ENCODE data around the gene SETSIP. TPM values are rescaled to one million over a fixed set of nuclear protein-coding genes. Genes with fewer than 3 reads are reported as not detected.
"Not testable (repeated sequence)": the region's sequence is repeated elsewhere in the genome, so short reads cannot be mapped to it uniquely, and the experiment has no call there.

SETSIP gene
- total RNA-seq, 4 donors from 2014 or later, result not detected

GRCh38 chr1:92030656-92031107 lies 44.5 kb downstream of the SETSIP start:
- no peaks in the 10 kb centered on the region for H3K36me3 ChIP-seq
- peaks cover 13% of the 10 kb centered on the region for H3K27me3 ChIP-seq
- no peak overlapping the region for H3K27ac ChIP-seq
- in situ Hi-C loops (cut with MboI; ENCODE audit: low pct_ligation_motif_present in 1 of 4, low pct_unique_long_range_greater_than_20kb in 1 of 4, low sequenced_read_pairs in 3 of 4), result no loop called here
- no peak for DNase-seq
- intact Hi-C loops (cut with DNase I; ENCODE audit: low total_unique reads), result no loop called here
- H3K9me3 ChIP-seq, result no peaks in the 10 kb centered on the region
- peaks cover 0 to 5% (median 4%) of the 10 kb centered on the region in 4 donors for H3K4me1 ChIP-seq
- 33 to 50% methylated on average over 2 to 4 of the region's 4 CpGs for WGBS, 2 donors (ENCODE audit: low coverage in 1 of 2)
- no peak overlapping the region for H3K4me3 ChIP-seq
- TF ChIP-seq EP300 (IDR thresholded peaks at IDR 0.05; ENCODE audit: low read depth) (no peak), POLR2A (IDR thresholded peaks at IDR 0.05) (no peak), POLR2AphosphoS5 (IDR thresholded peaks at IDR 0.05) (no peak), CTCF (IDR thresholded peaks at IDR 0.05) (no peak)

GRCh38 chr1:92029241-92029922 lies 45.8 kb downstream of the SETSIP start:
- peaks cover 0 to 5% (median 4%) of the 10 kb centered on the region in 4 donors for H3K4me1 ChIP-seq
- no peak overlapping the region for H3K27ac ChIP-seq
- TF ChIP-seq POLR2AphosphoS5 (IDR thresholded peaks at IDR 0.05) (no peak), CTCF (IDR thresholded peaks at IDR 0.05) (no peak), POLR2A (IDR thresholded peaks at IDR 0.05) (no peak), EP300 (IDR thresholded peaks at IDR 0.05; ENCODE audit: low read depth) (no peak)
- 44 to 85% methylated on average over 15 to 30 of the region's 31 CpGs for WGBS, 2 donors (ENCODE audit: low coverage in 1 of 2)
- H3K36me3 ChIP-seq, result no peaks in the 10 kb centered on the region
- peak overlapping the region in 3 of 4 donors; percentile 45 to 54 (median 47) for H3K4me3 ChIP-seq
- no peak for DNase-seq
- in situ Hi-C loops (cut with MboI; ENCODE audit: low pct_ligation_motif_present in 1 of 4, low pct_unique_long_range_greater_than_20kb in 1 of 4, low sequenced_read_pairs in 3 of 4) (no loop called here), intact Hi-C loops (cut with DNase I; ENCODE audit: low total_unique reads) (no loop called here)
- no peaks in the 10 kb centered on the region for H3K9me3 ChIP-seq
- H3K27me3 ChIP-seq, result peaks cover 13% of the 10 kb centered on the region

- WGBS, 2 donors (ENCODE audit: low coverage in 1 of 2), result 72 to 83% methylated on average over 6 to 9 of the region's 9 CpGs
- H3K27ac ChIP-seq, result no peak overlapping the region
- H3K4me3 ChIP-seq, result no peak overlapping the region
- intact Hi-C loops (cut with DNase I; ENCODE audit: low total_unique reads) (no loop called here), in situ Hi-C loops (cut with MboI; ENCODE audit: low pct_ligation_motif_present in 1 of 4, low pct_unique_long_range_greater_than_20kb in 1 of 4, low sequenced_read_pairs in 3 of 4) (no loop called here)
- H3K27me3 ChIP-seq, result peaks cover 13% of the 10 kb centered on the region
- no peak for TF ChIP-seq CTCF (IDR thresholded peaks at IDR 0.05)
- no peak for TF ChIP-seq EP300 (IDR thresholded peaks at IDR 0.05; ENCODE audit: low read depth)
- TF ChIP-seq POLR2AphosphoS5 (IDR thresholded peaks at IDR 0.05), result no peak
- TF ChIP-seq POLR2A (IDR thresholded peaks at IDR 0.05), result no peak
- no peaks in the 10 kb centered on the region for H3K36me3 ChIP-seq
- no peak for DNase-seq
- H3K4me1 ChIP-seq, result peaks cover 0 to 5% (median 4%) of the 10 kb centered on the region in 4 donors
- no peaks in the 10 kb centered on the region for H3K9me3 ChIP-seq
These were observed 48.4 kb downstream of the SETSIP start for GRCh38 chr1:92026806-92027205.

- H3K27ac ChIP-seq; H3K4me1 ChIP-seq; H3K9me3 ChIP-seq; H3K4me3 ChIP-seq; intact Hi-C loops (cut with DNase I; ENCODE audit: low total_unique reads); H3K36me3 ChIP-seq; in situ Hi-C loops (cut with MboI; ENCODE audit: low pct_ligation_motif_present in 1 of 4, low pct_unique_long_range_greater_than_20kb in 1 of 4, low sequenced_read_pairs in 3 of 4); DNase-seq: not testable (repeated sequence)
- 98% methylated on average over 7 of the region's 29 CpGs; no CpG with 5 or more reads in 1 of the 2 donors for WGBS, 2 donors (ENCODE audit: low coverage in 1 of 2)
- H3K27me3 ChIP-seq, result peaks cover 13% of the 10 kb centered on the region
These were observed 49.2 kb downstream of the SETSIP start for GRCh38 chr1:92026042-92026441.

Other genes starting within 250 kb of the SETSIP start
- 100 to 1,000 TPM in 1 of 4 donors, 10 to 100 TPM in 3; 32.9 to 138 (median 58.8) TPM for gene TGFBR3, start 189.3 kb downstream of the SETSIP start, total RNA-seq
- not detected for gene BRDT, start 126.0 kb downstream of the SETSIP start, total RNA-seq
- gene EPHX4, start 45.4 kb downstream of the SETSIP start, total RNA-seq, result under 1 TPM in 1 of 4 donors, not detected in 3; 0.41 TPM
- 1 to 10 TPM; 1.4 to 6.7 (median 6.4) TPM for gene BTBD8, start 4.9 kb upstream of the SETSIP start, total RNA-seq
- not detected for gene C1orf146, start 142.5 kb upstream of the SETSIP start, total RNA-seq
- gene GLMN, start 223.6 kb upstream of the SETSIP start, total RNA-seq, result 1 to 10 TPM; 2.4 to 8.7 (median 4.1) TPM
- 10 to 100 TPM in 2 of 4 donors, 1 to 10 TPM in 2; 3.2 to 37.8 (median 11.7) TPM for gene RPAP2, start 223.6 kb upstream of the SETSIP start, total RNA-seq

Measured in transverse colon (tissue), 4 donors.